Panc1 (cell line): ENCODE data around the gene CMIP. TPM values are rescaled to one million over a fixed set of nuclear protein-coding genes. Genes with fewer than 3 reads are reported as not detected.

ENCODE experiments used
- ATAC-seq: fragments of 200-7000 bp; cut with Tn5 transposase; 2 replicates; pipeline ENCODE4 v1.9.1; 2020; ENCODE audit warnings: mild to moderate bottlenecking, moderate library complexity
- BruUV-seq: library from RNA; stranded (reverse); fragments of 400-500 nt; replicated peaks from 2 replicates; lab custom pipeline; 2021; lab: Mats Ljungman, UMichigan
- CTCF ChIA-PET: fragments of 300-600 bp; sonication (Branson Sonifier 250); formaldehyde crosslinking; loops from one replicate; lab custom pipeline; 2022; ENCODE audit warnings: antibody characterized with exemption; lab: Charles Lee
- POLR2A ChIA-PET: fragments of 300-600 bp; sonication (Branson Sonifier 250); formaldehyde crosslinking; loops from one replicate; lab custom pipeline; 2022; ENCODE audit warnings: antibody characterized with exemption; lab: Charles Lee
- DNase-seq: peaks from one replicate; pipeline ENCODE4 v3.0.0-alpha.2; 2010; ENCODE audit warnings: low read depth, low spot score
- H3K27ac ChIP-seq: 2 replicates; pipeline ENCODE4 v1.5.1; 2011; ENCODE audit warnings: mild to moderate bottlenecking, low read length, inconsistent platforms
- H3K27me3 ChIP-seq: fragments of 200-500 bp; sonication (Bioruptor generic); 2 replicates; pipeline ENCODE4 v1.6.0; 2014; ENCODE audit warnings: low read length, inconsistent platforms; ENCODE audit not compliant: control insufficient read depth, insufficient read depth
- H3K36me3 ChIP-seq: fragments of 200-500 bp; sonication (Bioruptor generic); 2 replicates; pipeline ENCODE4 v1.5.1; 2014; ENCODE audit warnings: inconsistent platforms, mild to moderate bottlenecking, low read length, moderate library complexity; ENCODE audit not compliant: control insufficient read depth, insufficient read depth
- H3K4me1 ChIP-seq: 2 replicates; pipeline ENCODE4 v1.5.1; 2011; ENCODE audit warnings: inconsistent platforms, mild to moderate bottlenecking, low read length, moderate library complexity; ENCODE audit not compliant: control insufficient read depth, insufficient read depth
- H3K4me3 ChIP-seq, 2 experiments: 2 replicates each; pipeline ENCODE4 v1.5.1; 2011 to 2012; ENCODE audit warnings: low read depth in 2 of 2, low read length in 2 of 2, mild to moderate bottlenecking in 2 of 2, inconsistent platforms in 1 of 2, moderate library complexity in 1 of 2
- H3K9me3 ChIP-seq: fragments of 200-500 bp; sonication (Bioruptor generic); 2 replicates; pipeline ENCODE4 v1.5.1; 2014; ENCODE audit warnings: low read depth, mild to moderate bottlenecking, inconsistent platforms, low read length, moderate library complexity; ENCODE audit not compliant: control insufficient read depth, insufficient read depth
- CTCF ChIP-seq: fragments of 450-650 bp; IDR thresholded peaks from 2 replicates; pipeline ENCODE4 v1.5.1; 2017; ENCODE audit warnings: mild to moderate bottlenecking
- POLR2AphosphoS5 ChIP-seq: IDR thresholded peaks from 2 replicates; pipeline ENCODE4 v1.6.1; 2012; ENCODE audit warnings: mild to moderate bottlenecking, low read depth, low read length, moderate library complexity
- REST ChIP-seq, 2 experiments: IDR thresholded peaks; 2 replicates each; pipeline ENCODE4 v1.6.1; 2011 to 2012; ENCODE audit warnings: low read depth in 2 of 2, control low read depth in 1 of 2, low read length in 1 of 2, mild to moderate bottlenecking in 1 of 2, moderate library complexity in 1 of 2; ENCODE audit not compliant: insufficient read depth in 1 of 2
- SIN3A ChIP-seq: IDR thresholded peaks from 2 replicates; pipeline ENCODE4 v1.6.1; 2012; ENCODE audit warnings: low read depth, mild to moderate bottlenecking, low read length, moderate library complexity, borderline replicate concordance; ENCODE audit not compliant: insufficient read depth
- TCF7L2 ChIP-seq: IDR thresholded peaks from 2 replicates; pipeline ENCODE4 v1.6.1; 2011; ENCODE audit warnings: mild to moderate bottlenecking, low read depth, low read length, inconsistent platforms
- in situ Hi-C: cut with HindIII; loops from 2 replicates; pipeline ENCODE4 v1.10.0; 2016; ENCODE audit warnings: low sequenced_read_pairs, low pct_unique_long_range_greater_than_20kb
- intact Hi-C: fragments of 100-400 bp; cut with micrococcal nuclease; formaldehyde crosslinking; loops from one replicate; pipeline ENCODE4 v1.10.0; 2022; ENCODE audit not compliant: unreplicated experiment
- total RNA-seq: library from RNA; stranded (reverse); gene quantifications from one replicate; pipeline ENCODE4 v1.2.1, GENCODE V29; 2021; ENCODE audit not compliant: unreplicated experiment

Gene CMIP
- total RNA-seq, 1 experiment from 2014 or later = 49.7 TPM

- intact Hi-C loops = loop anchor here (10.0 kb wide), 1 partner anchor 90 kb away; no protein-coding TSS in a partner anchor
- TF ChIP-seq CTCF (no peak), POLR2AphosphoS5 (no peak), SIN3A (no peak), REST (IDR thresholded peaks at IDR 0.05; ENCODE audit: insufficient read depth in 1 of 2, low read depth in 2 of 2, low read length in 1 of 2) (no peak)
- H3K4me1 ChIP-seq = peaks cover 65% of the 10 kb centered on the region
- H3K36me3 ChIP-seq = no peaks in the 10 kb centered on the region
- in situ Hi-C loops = no loop called here
- no peaks in the 10 kb centered on the region for H3K9me3 ChIP-seq
- H3K27ac ChIP-seq = peak overlapping the region; percentile 65; the same call in 1 of the 2 replicates
- H3K27me3 ChIP-seq = no peaks in the 10 kb centered on the region
- no peak for DNase-seq
- no peak overlapping the region for H3K4me3 ChIP-seq
- no peak for ATAC-seq
- no TSS peak for BruUV-seq
- ChIA-PET POLR2A (no interaction called here), CTCF (no interaction called here)
These were observed 50.3 kb downstream of the CMIP start for GRCh38 chr16:81494888-81495287.

GRCh38 chr16:81495321-81496234 lies 51.0 kb downstream of the CMIP start:
- ATAC-seq = no peak
- in situ Hi-C loops = no loop called here
- H3K27ac ChIP-seq = peak overlapping the region; percentile 65

More at GRCh38 chr16:81495321-81496234, 51.0 kb downstream of the CMIP start:
- peaks cover 67% of the 10 kb centered on the region for H3K4me1 ChIP-seq
- no peaks in the 10 kb centered on the region for H3K9me3 ChIP-seq
- no peak overlapping the region for H3K4me3 ChIP-seq
- POLR2A ChIA-PET = interaction anchor here (0.6 kb wide), 1 partner anchor 11 kb away, joined by 5 read pairs; no protein-coding TSS in a partner anchor
- H3K27me3 ChIP-seq = no peaks in the 10 kb centered on the region
- no peak for TF ChIP-seq CTCF
- no peak for TF ChIP-seq SIN3A
- TF ChIP-seq REST (IDR thresholded peaks at IDR 0.05; ENCODE audit: insufficient read depth in 1 of 2, low read depth in 2 of 2, low read length in 1 of 2) = no peak
- no peak for TF ChIP-seq POLR2AphosphoS5
- no peak for TF ChIP-seq TCF7L2
- no TSS peak for BruUV-seq
- H3K36me3 ChIP-seq = no peaks in the 10 kb centered on the region
- intact Hi-C loops = loop anchor here (10.0 kb wide), 1 partner anchor 89 kb away; no protein-coding TSS in a partner anchor
- no peak for DNase-seq
- CTCF ChIA-PET = no interaction called here
